Retinal pigment epithelial cell (primary cell): ENCODE measurements around the gene FAM53A.
"Not testable (repeated sequence)": the region's sequence is repeated elsewhere in the genome, so short reads cannot be mapped to it uniquely, and the experiment has no call there.

ENCODE experiments used
- DNase-seq: peaks from one replicate; pipeline ENCODE4 v3.0.0-alpha.2; 2010; ENCODE audit warnings: low read depth
- H3K4me3 ChIP-seq: 2 replicates; pipeline ENCODE4 v1.5.1; 2011; ENCODE audit warnings: mild to moderate bottlenecking, low read length, control low read depth, moderate library complexity
- CTCF ChIP-seq: conservative IDR thresholded peaks from 2 replicates; pipeline ENCODE4 v1.5.1; 2011; ENCODE audit warnings: low read depth, low read length, control low read depth, inconsistent platforms

Gene FAM53A

GRCh38 chr4:1708581-1708980 is 24.5 kb upstream of the FAM53A start:
- H3K4me3 ChIP-seq: peak overlapping the region; percentile 19
- TF ChIP-seq CTCF: no peak
- no peak for DNase-seq

GRCh38 chr4:1706358-1706757 is 22.2 kb upstream of the FAM53A start:
- DNase-seq: no peak
- no peak for TF ChIP-seq CTCF
- H3K4me3 ChIP-seq: no peak overlapping the region

DNA sequence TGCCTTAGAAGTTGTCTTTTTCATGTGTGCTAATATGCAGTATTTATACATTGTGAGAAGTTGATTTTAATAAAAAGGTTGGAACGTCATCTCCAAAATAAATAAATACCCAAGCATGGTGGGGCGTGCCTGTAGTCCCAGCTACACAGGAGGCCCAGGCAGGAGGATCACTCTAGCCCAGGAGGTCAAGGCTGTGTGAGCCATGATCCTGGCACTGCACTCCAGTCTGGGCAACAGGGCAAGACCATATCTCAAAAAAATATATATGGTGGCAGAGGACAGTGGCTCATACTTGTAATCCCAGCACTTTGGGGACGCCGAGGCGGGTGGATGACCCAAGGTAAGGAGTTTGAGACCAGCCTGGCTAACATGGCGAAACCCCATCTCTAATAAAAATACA is 21.6 kb upstream of the FAM53A start:
- DNase-seq: no peak
- TF ChIP-seq CTCF: no peak
- H3K4me3 ChIP-seq: no peak overlapping the region

DNA sequence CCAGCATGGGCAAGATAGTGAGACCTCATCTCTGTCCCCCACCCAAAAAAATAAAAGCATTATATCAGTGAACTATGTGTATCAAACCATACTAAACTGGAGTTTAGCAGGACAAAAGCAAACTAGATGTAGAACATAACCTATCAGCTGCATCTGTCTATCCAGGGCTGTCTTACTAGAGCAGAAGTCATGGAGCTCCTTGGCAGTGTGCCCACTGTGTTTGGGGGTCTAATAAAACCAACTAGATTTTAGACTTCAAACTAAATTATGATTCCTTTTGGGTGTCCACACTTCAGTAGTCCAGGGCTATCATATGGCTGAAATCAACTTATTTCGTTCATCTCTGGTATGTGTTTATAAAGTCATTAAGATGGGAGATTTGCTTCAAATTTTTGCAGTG is 19.8 kb upstream of the FAM53A start:
- DNase-seq: no peak
- no peak overlapping the region for H3K4me3 ChIP-seq
- no peak for TF ChIP-seq CTCF

DNA sequence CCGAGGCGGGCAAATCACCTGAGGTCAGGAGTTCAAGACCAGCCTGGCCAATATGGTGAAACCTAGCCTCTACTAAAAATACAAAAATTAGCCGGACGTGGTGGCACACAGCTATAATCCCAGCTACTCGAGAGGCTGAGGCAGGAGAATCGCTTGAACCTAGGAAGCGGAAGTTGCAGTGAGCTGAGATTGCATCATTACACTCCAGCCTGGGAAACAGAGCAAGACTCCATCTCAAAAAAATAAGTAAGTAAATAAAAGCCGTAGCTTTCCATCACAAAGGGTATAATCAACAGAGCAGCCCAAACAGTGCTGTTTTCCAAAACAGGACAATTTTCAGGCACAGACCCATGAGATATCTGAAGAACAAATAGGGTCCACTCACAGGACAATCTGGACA is 17.6 kb upstream of the FAM53A start:
- not testable (repeated sequence) for H3K4me3 ChIP-seq, DNase-seq

DNA sequence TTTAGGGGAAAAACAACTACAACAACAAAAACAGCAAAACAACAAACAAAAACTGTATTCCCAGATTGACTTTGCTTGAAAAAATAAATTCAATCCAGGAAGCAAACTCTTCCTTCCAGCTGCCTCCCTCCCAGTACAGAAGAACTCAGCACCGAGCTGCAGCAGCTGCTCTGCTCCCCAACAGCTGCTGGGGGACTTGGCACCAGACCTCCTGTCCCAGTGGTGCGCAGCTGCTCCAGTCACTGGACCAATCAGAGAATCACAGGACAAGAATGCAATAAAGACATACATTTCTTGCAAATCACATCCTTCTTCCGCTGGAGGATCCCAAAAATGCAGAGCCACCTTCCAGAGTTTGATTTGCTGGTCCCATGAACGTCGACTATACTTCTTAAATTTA is 11.8 kb upstream of the FAM53A start:
- no peak for DNase-seq
- no peak for TF ChIP-seq CTCF
- no peak overlapping the region for H3K4me3 ChIP-seq

DNA sequence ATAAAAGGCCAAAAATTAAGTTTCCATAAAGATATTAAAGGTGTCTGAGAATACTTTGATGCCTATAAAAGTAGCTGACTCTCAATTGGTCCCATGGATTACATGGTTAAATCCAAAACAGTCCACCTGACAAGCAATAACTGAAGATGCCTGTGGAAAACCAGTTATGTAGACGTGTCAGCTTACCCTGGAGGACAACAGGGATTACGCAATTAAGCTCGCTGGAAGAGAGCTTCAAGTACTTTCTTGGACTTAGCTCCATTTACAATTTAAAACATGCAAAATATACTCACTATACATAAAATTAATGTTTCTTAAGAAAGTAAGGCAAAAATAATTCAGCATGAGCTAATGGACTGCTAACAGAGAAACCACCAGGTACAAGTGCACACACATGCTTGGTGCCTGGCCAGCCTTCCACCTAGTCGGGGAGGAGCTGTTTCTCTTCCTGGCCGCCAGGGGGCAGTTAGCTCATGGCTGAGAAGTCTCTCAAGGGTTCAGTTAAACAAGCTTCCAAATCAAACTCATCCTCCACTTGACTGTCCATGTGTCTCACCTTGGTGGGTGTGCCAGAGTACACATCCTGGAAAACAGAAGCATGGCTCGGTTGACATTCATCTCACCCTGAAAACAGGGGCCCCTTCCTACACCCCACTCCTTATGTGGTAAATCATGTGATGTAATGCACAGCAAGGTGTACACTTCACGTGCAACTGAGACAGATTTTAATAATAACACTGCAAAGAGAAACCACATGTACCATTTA is 9.2 kb upstream of the FAM53A start:
- peak; percentile 95 for TF ChIP-seq CTCF
- H3K4me3 ChIP-seq: no peak overlapping the region
- peak; percentile 38 for DNase-seq
